Adrenal gland (tissue), 12 donors: ENCODE results near the gene AGAP1. TPM values are rescaled to one million over a fixed set of nuclear protein-coding genes. Genes with fewer than 3 reads are reported as not detected.

Source experiments
- DNase-seq, 7 donors: peaks; one replicate each; pipeline ENCODE4 v3.0.0-alpha.2; 2019 to 2020
- H3K27ac ChIP-seq, 5 donors: fragments of 200-600 bp; sonication (generic) in 4 of 5; 1 replicate in 3 of 5; 2 replicates in 2 of 5; pipeline versions ENCODE4 v1.5.1 to v1.8.0; 2016 to 2020; ENCODE audit warnings: mild to moderate bottlenecking in 1 of 5
- H3K27me3 ChIP-seq: fragments of 200-600 bp; 2 replicates; pipeline ENCODE4 v1.8.0; 2021
- H3K36me3 ChIP-seq, 2 donors: fragments of 200-600 bp; replicated peaks in 1 of 2; 1 replicate in 1 of 2; 2 replicates in 1 of 2; pipeline versions ENCODE4 v1.5.1 to v1.8.0; 2018 to 2022
- H3K4me1 ChIP-seq, 2 donors: fragments of 200-600 bp; replicated peaks in 1 of 2; 1 replicate in 1 of 2; 2 replicates in 1 of 2; pipeline versions ENCODE4 v1.5.1 to v1.8.0; 2018 to 2021
- H3K4me3 ChIP-seq, 4 donors: fragments of 200-600 bp; sonication (generic) in 3 of 4; one replicate each; pipeline ENCODE4 v1.5.1; 2016 to 2018
- H3K9me3 ChIP-seq, 3 donors: fragments of 200-600 bp; sonication (generic) in 1 of 3; replicated peaks in 1 of 3; 1 replicate in 2 of 3; 2 replicates in 1 of 3; pipeline versions ENCODE4 v1.5.1 to v1.8.0; 2016 to 2021
- POLR2A ChIP-seq, 2 donors: fragments of 450-650 bp; IDR thresholded peaks; one replicate each; pipeline ENCODE4 v1.6.1; 2017; ENCODE audit warnings: antibody characterized with exemption in 2 of 2, mild to moderate bottlenecking in 2 of 2, moderate library complexity in 1 of 2
- WGBS, 4 donors: extraction: QIAGEN DNeasy Blood & Tissue Kit in 2 of 4; methylation state at CpG; one replicate each; pipeline versions ENCODE4 v1.1.5 to v1.1.7; 2013 to 2017; 5-methylcytosine and 5-hydroxymethylcytosine counted together
- intact Hi-C, 2 donors: fragments of 100-400 bp; cut with DNase I; formaldehyde crosslinking; loops; one replicate each; pipeline versions ENCODE4 v1.14.1 to v1.15.0; 2022 to 2023
- polyA plus RNA-seq, 3 donors: library from polyadenylated mRNA; stranded (reverse); fragments of 200-250 nt in 2 of 3; fragments of 350-450 nt in 1 of 3; fragmentation: Illumina TruSeq in 1 of 3; extraction: RNeasy Lipid Tissue Mini Kit (QIAGEN cat#74804) in 1 of 3; gene quantifications; one replicate each; pipeline ENCODE4 v1.2.3, GENCODE V29; 2013 to 2014
- total RNA-seq, 9 donors: library from RNA; depleted of rRNA in 4 of 9; stranded (reverse); fragments of >200 nt in 4 of 9; fragments of 120-200 nt in 1 of 9; fragmentation: NEBNext Ultra II Directional in 1 of 9; extraction: Animal tissue kit (Norgen Biotek cat#: 25700) in 1 of 9; gene quantifications; one replicate each; pipeline versions ENCODE4 v1.1.0 to v1.2.4, GENCODE V29; 2013 to 2023
- TF ChIP-seq, protein P1 (sequence below), 6 experiments: fragments of 450-650 bp in 4 of 6; fragments of 200-600 bp in 2 of 6; sonication (generic) in 1 of 6; IDR thresholded peaks; 1 replicate in 5 of 6; 2 replicates in 1 of 6; pipeline versions ENCODE4 v1.5.1 to v1.8.0; 2016 to 2021; ENCODE audit warnings: antibody characterized with exemption in 6 of 6, mild to moderate bottlenecking in 2 of 6, moderate library complexity in 1 of 6
- donor health status: healthy with polysubstance abuse.
- donor health status: Bipolar disorder and iron deficiency.
- donor health status: DM: yes; HTN: yes; CAD: no.
- donor health status: DM: no; HTN: no; CAD: no.
- donor health status: DM: no; HTN: no; CAD: no.
- donor health status: DM: yes; HTN: yes; CAD: no.

Gene AGAP1
- total and polyA plus RNA-seq, 12 donors = 5.3 to 29.6 (median 17.7) TPM

DNA sequence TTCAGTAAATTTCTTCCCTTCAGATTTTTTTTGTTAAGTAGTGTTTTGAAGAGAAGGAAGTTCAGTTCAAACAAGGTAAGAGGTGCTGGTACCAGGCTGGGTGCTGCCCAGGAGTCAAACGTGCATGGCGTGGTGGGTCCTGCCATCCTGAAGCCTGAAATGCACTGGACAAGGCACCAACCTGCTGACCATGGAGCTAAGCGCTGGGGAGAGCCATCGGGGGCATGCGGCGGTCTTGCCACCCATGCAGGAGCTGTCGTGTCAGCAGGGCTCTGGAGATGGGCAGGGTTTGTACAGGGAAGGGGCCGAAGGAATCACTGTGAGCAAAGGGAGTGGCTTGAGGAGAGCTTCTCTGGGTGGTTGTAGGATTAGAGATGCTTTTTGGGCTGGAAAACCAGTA lies 547.8 kb downstream of the AGAP1 start:
- no peak for DNase-seq
- H3K9me3 ChIP-seq = no peaks in the 10 kb centered on the region
- H3K27me3 ChIP-seq = no peaks in the 10 kb centered on the region
- WGBS, 4 donors = 93 to 96% (median 95%) methylated on average over 8 of the region's 8 CpGs
- intact Hi-C loops = no loop called here
- H3K36me3 ChIP-seq = no peaks in the 10 kb centered on the region
- no peaks in the 10 kb centered on the region for H3K4me1 ChIP-seq
- H3K4me3 ChIP-seq = no peak overlapping the region
- TF ChIP-seq POLR2A (IDR thresholded peaks at IDR 0.05) = no peak
- TF ChIP-seq, protein P1, sequence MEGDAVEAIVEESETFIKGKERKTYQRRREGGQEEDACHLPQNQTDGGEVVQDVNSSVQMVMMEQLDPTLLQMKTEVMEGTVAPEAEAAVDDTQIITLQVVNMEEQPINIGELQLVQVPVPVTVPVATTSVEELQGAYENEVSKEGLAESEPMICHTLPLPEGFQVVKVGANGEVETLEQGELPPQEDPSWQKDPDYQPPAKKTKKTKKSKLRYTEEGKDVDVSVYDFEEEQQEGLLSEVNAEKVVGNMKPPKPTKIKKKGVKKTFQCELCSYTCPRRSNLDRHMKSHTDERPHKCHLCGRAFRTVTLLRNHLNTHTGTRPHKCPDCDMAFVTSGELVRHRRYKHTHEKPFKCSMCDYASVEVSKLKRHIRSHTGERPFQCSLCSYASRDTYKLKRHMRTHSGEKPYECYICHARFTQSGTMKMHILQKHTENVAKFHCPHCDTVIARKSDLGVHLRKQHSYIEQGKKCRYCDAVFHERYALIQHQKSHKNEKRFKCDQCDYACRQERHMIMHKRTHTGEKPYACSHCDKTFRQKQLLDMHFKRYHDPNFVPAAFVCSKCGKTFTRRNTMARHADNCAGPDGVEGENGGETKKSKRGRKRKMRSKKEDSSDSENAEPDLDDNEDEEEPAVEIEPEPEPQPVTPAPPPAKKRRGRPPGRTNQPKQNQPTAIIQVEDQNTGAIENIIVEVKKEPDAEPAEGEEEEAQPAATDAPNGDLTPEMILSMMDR (IDR thresholded peaks at IDR 0.05) = no peak
- no peak overlapping the region for H3K27ac ChIP-seq

GRCh38 chr2:236042087-236042486 lies 548.2 kb downstream of the AGAP1 start:
- DNase-seq = no peak
- Histone ChIP-seq H3K4me1 (no peaks in the 10 kb centered on the region), H3K36me3 (no peaks in the 10 kb centered on the region), H3K27ac (no peak overlapping the region), H3K4me3 (no peak overlapping the region), H3K9me3 (no peaks in the 10 kb centered on the region), H3K27me3 (no peaks in the 10 kb centered on the region)
- intact Hi-C loops = no loop called here
- TF ChIP-seq, protein P1 (IDR thresholded peaks at IDR 0.05) = no peak
- no peak for TF ChIP-seq POLR2A (IDR thresholded peaks at IDR 0.05)
- 87 to 94% (median 92%) methylated on average over 6 of the region's 6 CpGs for WGBS, 4 donors

- Histone ChIP-seq H3K27me3 (no peaks in the 10 kb centered on the region), H3K36me3 (no peaks in the 10 kb centered on the region), H3K27ac (no peak overlapping the region), H3K4me1 (no peaks in the 10 kb centered on the region), H3K4me3 (no peak overlapping the region), H3K9me3 (no peaks in the 10 kb centered on the region)
- WGBS, 4 donors = 90 to 100% (median 93%) methylated on average over 1 to 6 of the region's 6 CpGs
- intact Hi-C loops = no loop called here
- TF ChIP-seq POLR2A (IDR thresholded peaks at IDR 0.05) = no peak
- DNase-seq = no peak
These were observed 550.3 kb downstream of the AGAP1 start for GRCh38 chr2:236044191-236044590.

GRCh38 chr2:236045251-236046235 lies 551.7 kb downstream of the AGAP1 start:
- Histone ChIP-seq H3K27me3 (no peaks in the 10 kb centered on the region), H3K9me3 (no peaks in the 10 kb centered on the region), H3K27ac (no peak overlapping the region), H3K4me1 (no peaks in the 10 kb centered on the region), H3K4me3 (no peak overlapping the region), H3K36me3 (no peaks in the 10 kb centered on the region)
- no peak for TF ChIP-seq POLR2A (IDR thresholded peaks at IDR 0.05)
- TF ChIP-seq, protein P1 (IDR thresholded peaks at IDR 0.05) = no peak
- DNase-seq = no peak
- 93 to 97% (median 95%) methylated on average over 17 to 26 of the region's 26 CpGs for WGBS, 4 donors
- intact Hi-C loops = no loop called here
